ENCODE results near the gene CEACAM1. TPM values are rescaled to one million over a fixed set of nuclear protein-coding genes. Genes with fewer than 3 reads are reported as not detected.
"Not testable (repeated sequence)": the region's sequence is repeated elsewhere in the genome, so short reads cannot be mapped to it uniquely, and the experiment has no call there.

Gene CEACAM1
- total and polyA plus RNA-seq, 9 of the 15 experiments (the other 6 are each of a cell fraction or from before 2014, with no cell fraction given) = 0.04 to 0.16 (median 0.10) TPM; not detected in 1

GRCh38 chr19:42501243-42501642, 27.0 kb downstream of the CEACAM1 start:
- H2AFZ ChIP-seq (ENCODE audit: low read depth, low read length); BruUV-seq (replicated peaks); DNase-seq (ENCODE audit: extremely low read depth in 1 of 4, low spot score in 3 of 4); H3K4me2 ChIP-seq (ENCODE audit: insufficient read depth, low read length); H3K79me2 ChIP-seq (ENCODE audit: control insufficient read depth, insufficient read depth, low read length); H4K20me1 ChIP-seq (replicated peaks; ENCODE audit: control insufficient read depth, insufficient read depth, low read length); H3K4me3 ChIP-seq; H3K9ac ChIP-seq (ENCODE audit: insufficient read depth in 1 of 2, low read depth in 2 of 2, low read length in 2 of 2); CTCF ChIA-PET (ENCODE audit: low intra/inter-chr PET ratio); H3K9me3 ChIP-seq (replicated peaks; ENCODE audit: control insufficient read depth, insufficient read depth, low read depth, low read length); POLR2A ChIA-PET; in situ Hi-C loops (cut with MboI); FAIRE-seq; intact Hi-C loops (cut with micrococcal nuclease); H3K9me1 ChIP-seq (ENCODE audit: control insufficient read depth, insufficient read depth, low read length); H3K4me1 ChIP-seq (replicated peaks in 1 of 2; ENCODE audit: control insufficient read depth in 2 of 2, insufficient read depth in 2 of 2, low read length in 2 of 2); H3K36me3 ChIP-seq (ENCODE audit: control insufficient read depth, insufficient read depth, low read length); H3K27ac ChIP-seq (ENCODE audit: extremely low read depth, low read depth, low read length); ATAC-seq: not testable (repeated sequence)
- H3K27me3 ChIP-seq (ENCODE audit: control insufficient read depth in 2 of 2, insufficient read depth in 2 of 2, low read length in 2 of 2) = peaks cover 15 to 30% of the 10 kb centered on the region in 2 experiments; a peak in 4 of 5 replicates
- 0% methylated on average over 3 of the region's 3 CpGs for WGBS (ENCODE audit: insufficient coverage, low coverage, missing lambda C conversion rate)

- H3K4me2 ChIP-seq (ENCODE audit: insufficient read depth, low read length) = no peak overlapping the region
- peaks cover 11 to 19% of the 10 kb centered on the region in 2 experiments; a peak in 4 of 5 replicates for H3K27me3 ChIP-seq (ENCODE audit: control insufficient read depth in 2 of 2, insufficient read depth in 2 of 2, low read length in 2 of 2)
- H3K36me3 ChIP-seq (ENCODE audit: control insufficient read depth, insufficient read depth, low read length) = no peaks in the 10 kb centered on the region
- WGBS (ENCODE audit: insufficient coverage, low coverage, missing lambda C conversion rate) = 0% methylated on average over 3 of the region's 3 CpGs
- ChIA-PET POLR2A (interaction anchor here (1.8 kb wide), 1 partner anchor 22 kb away, joined by 3 read pairs; no protein-coding TSS in a partner anchor), CTCF (ENCODE audit: low intra/inter-chr PET ratio) (no interaction called here)
- ATAC-seq (no peak), DNase-seq (ENCODE audit: extremely low read depth in 1 of 4, low spot score in 3 of 4) (no peak), FAIRE-seq (no peak)
- H3K4me3 ChIP-seq = no peak overlapping the region
- in situ Hi-C loops (cut with MboI) = no loop called here
- H3K9me3 ChIP-seq (replicated peaks; ENCODE audit: control insufficient read depth, insufficient read depth, low read depth, low read length) = no peaks in the 10 kb centered on the region
- BruUV-seq (replicated peaks) = no TSS peak
- no peak overlapping the region for H2AFZ ChIP-seq (ENCODE audit: low read depth, low read length)
- no peaks in the 10 kb centered on the region for H3K4me1 ChIP-seq (replicated peaks in 1 of 2; ENCODE audit: control insufficient read depth in 2 of 2, insufficient read depth in 2 of 2, low read length in 2 of 2)
- H3K9me1 ChIP-seq (ENCODE audit: control insufficient read depth, insufficient read depth, low read length) = no peaks in the 10 kb centered on the region
- no peak overlapping the region for H3K27ac ChIP-seq (ENCODE audit: extremely low read depth, low read depth, low read length)
- intact Hi-C loops (cut with micrococcal nuclease) = no loop called here
- H3K9ac ChIP-seq (ENCODE audit: insufficient read depth in 1 of 2, low read depth in 2 of 2, low read length in 2 of 2) = no peak overlapping the region
- no peak for TF ChIP-seq SMAD1 (IDR thresholded peaks at IDR 0.05; ENCODE audit: low read depth, low read length, partially characterized antibody)
- no peak for TF ChIP-seq ZNF75A (CRISPR knock-in tag; IDR thresholded peaks at IDR 0.05)
- TF ChIP-seq ZNF277 (CRISPR knock-in tag; IDR thresholded peaks at IDR 0.05; ENCODE audit: borderline replicate concordance) = no peak
- TF ChIP-seq MTA1 (IDR thresholded peaks at IDR 0.05; ENCODE audit: borderline replicate concordance) = no peak
- no peak for TF ChIP-seq OTX1 (CRISPR knock-in tag; IDR thresholded peaks at IDR 0.05)
- no peaks in the 10 kb centered on the region for H4K20me1 ChIP-seq (replicated peaks; ENCODE audit: control insufficient read depth, insufficient read depth, low read length)
- H3K79me2 ChIP-seq (ENCODE audit: control insufficient read depth, insufficient read depth, low read length) = no peaks in the 10 kb centered on the region
Observed at GRCh38 chr19:42498169-42498757, 30.0 kb downstream of the CEACAM1 start.

Data from K562 (cell line).